Calu3 (cell line): Measurements from ENCODE around the gene APC2. TPM values are rescaled to one million over a fixed set of nuclear protein-coding genes. Genes with fewer than 3 reads are reported as not detected.

Experiments used
- BruUV-seq: library from RNA; stranded (reverse); fragments of 400-500 nt; replicated peaks from 2 replicates; lab custom pipeline; 2021; lab: Mats Ljungman, UMichigan
- CTCF ChIA-PET: fragments of 300-600 bp; sonication (Branson Sonifier 250); formaldehyde crosslinking; loops from one replicate; lab custom pipeline; 2022; ENCODE audit warnings: antibody characterized with exemption; lab: Charles Lee
- DNase-seq: peaks from one replicate; pipeline ENCODE4 v3.0.0; 2022
- H3K27ac Mint-ChIP-seq: one replicate; pipeline ENCODE4 v1.8.0; 2022; ENCODE audit warnings: mixed read lengths; ENCODE audit not compliant: unreplicated experiment
- H3K27me3 Mint-ChIP-seq: one replicate; pipeline ENCODE4 v1.8.0; 2022; ENCODE audit warnings: mixed read lengths; ENCODE audit not compliant: unreplicated experiment
- H3K36me3 Mint-ChIP-seq: one replicate; pipeline ENCODE4 v1.8.0; 2022; ENCODE audit warnings: mild to moderate bottlenecking, moderate library complexity, mixed read lengths; ENCODE audit not compliant: insufficient read depth, unreplicated experiment
- H3K4me1 Mint-ChIP-seq: one replicate; pipeline ENCODE4 v1.8.0; 2022; ENCODE audit warnings: mild to moderate bottlenecking, low read depth, mixed read lengths; ENCODE audit not compliant: unreplicated experiment
- H3K4me3 Mint-ChIP-seq: one replicate; pipeline ENCODE4 v1.8.0; 2022; ENCODE audit warnings: mild to moderate bottlenecking, low read depth, moderate library complexity, mixed read lengths; ENCODE audit not compliant: unreplicated experiment
- H3K9me3 Mint-ChIP-seq: one replicate; pipeline ENCODE4 v1.8.0; 2022; ENCODE audit warnings: low read depth, mixed read lengths; ENCODE audit not compliant: unreplicated experiment
- intact Hi-C: fragments of 100-400 bp; cut with micrococcal nuclease; formaldehyde crosslinking; loops from one replicate; pipeline ENCODE4 v1.10.0; 2022; ENCODE audit not compliant: unreplicated experiment
- total RNA-seq: library from RNA; stranded (reverse); gene quantifications from 2 replicates; pipeline ENCODE4 v1.2.3, GENCODE V29; 2022
- TF ChIP-seq, protein P1 (sequence below): fragments of 200-600 bp; IDR thresholded peaks from one replicate; pipeline ENCODE4 v1.8.0; 2022; ENCODE audit warnings: antibody characterized with exemption; ENCODE audit not compliant: unreplicated experiment

The APC2 gene
- total RNA-seq, 1 experiment from 2014 or later, result 0.12 TPM

DNA sequence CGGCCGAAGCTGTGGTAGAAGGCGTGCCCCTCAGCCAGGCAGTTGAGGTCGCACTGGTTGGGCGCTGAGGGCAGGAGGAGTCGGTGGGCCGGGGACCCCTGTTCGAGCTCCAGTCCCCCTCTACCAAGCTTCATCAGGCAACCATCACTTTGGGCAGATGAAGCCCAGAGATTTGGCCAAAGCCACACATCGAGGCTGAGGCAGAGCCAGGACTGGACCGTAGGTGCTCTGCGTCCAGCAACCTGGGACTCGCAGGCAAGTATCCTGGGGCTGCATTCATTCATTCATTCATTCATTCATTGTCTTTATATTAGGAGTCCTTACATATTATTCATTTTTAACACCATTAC lies 58.6 kb downstream of the APC2 start:
- H3K4me3 Mint-ChIP-seq, result no peak overlapping the region
- intact Hi-C loops, result no loop called here
- BruUV-seq, result no TSS peak
- TF ChIP-seq, protein P1, sequence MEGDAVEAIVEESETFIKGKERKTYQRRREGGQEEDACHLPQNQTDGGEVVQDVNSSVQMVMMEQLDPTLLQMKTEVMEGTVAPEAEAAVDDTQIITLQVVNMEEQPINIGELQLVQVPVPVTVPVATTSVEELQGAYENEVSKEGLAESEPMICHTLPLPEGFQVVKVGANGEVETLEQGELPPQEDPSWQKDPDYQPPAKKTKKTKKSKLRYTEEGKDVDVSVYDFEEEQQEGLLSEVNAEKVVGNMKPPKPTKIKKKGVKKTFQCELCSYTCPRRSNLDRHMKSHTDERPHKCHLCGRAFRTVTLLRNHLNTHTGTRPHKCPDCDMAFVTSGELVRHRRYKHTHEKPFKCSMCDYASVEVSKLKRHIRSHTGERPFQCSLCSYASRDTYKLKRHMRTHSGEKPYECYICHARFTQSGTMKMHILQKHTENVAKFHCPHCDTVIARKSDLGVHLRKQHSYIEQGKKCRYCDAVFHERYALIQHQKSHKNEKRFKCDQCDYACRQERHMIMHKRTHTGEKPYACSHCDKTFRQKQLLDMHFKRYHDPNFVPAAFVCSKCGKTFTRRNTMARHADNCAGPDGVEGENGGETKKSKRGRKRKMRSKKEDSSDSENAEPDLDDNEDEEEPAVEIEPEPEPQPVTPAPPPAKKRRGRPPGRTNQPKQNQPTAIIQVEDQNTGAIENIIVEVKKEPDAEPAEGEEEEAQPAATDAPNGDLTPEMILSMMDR, result no peak
- no peak overlapping the region for H3K27ac Mint-ChIP-seq
- H3K27me3 Mint-ChIP-seq, result peaks cover 7% of the 10 kb centered on the region
- no peak for DNase-seq
- CTCF ChIA-PET, result no interaction called here
- H3K4me1 Mint-ChIP-seq, result no peaks in the 10 kb centered on the region
- no peaks in the 10 kb centered on the region for H3K9me3 Mint-ChIP-seq
- H3K36me3 Mint-ChIP-seq, result peaks cover 17% of the 10 kb centered on the region

DNA sequence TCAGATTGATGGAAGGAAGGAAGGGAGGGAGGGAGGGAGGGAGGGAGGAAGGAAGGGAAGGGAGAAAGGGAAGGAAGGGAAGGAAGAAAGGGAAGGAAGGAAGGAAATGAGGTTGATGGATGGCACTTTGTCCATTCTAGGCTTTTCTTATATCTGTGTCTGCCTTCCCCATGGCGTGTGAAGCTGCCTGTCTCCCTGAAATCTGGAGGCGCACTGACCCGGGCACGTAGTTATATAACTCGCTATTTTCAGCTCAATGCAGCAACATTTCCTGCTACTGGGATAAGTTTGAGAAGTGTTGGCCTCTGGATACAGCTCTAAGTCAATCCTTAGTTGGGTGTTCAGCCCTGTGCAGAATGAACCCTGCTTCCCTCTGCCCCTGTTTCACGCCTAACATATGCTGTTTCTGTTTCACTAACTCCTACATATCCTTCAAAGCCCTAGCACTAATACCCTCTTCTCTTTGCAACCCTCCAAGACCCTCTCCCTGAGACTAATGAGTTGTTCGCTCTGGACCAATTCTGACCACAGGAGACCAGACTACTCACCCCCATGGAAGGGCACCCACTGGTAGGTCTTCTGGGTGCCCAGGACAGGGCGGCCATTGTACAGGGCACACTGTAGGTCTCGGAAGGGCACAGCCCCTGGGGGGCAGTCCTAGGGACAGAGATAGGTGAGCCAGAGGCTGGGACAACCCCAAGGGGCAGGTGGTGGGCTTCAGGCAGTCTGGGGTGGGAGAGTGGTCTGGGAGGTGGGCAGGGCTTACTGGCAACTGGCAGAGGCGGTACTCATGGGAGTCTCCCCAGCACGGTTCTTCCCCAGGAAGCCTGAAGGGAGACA lies 59.9 kb downstream of the APC2 start:
- Mint-ChIP-seq H3K4me1 (no peaks in the 10 kb centered on the region), H3K9me3 (no peaks in the 10 kb centered on the region), H3K36me3 (peaks cover 17% of the 10 kb centered on the region), H3K27ac (no peak overlapping the region), H3K4me3 (no peak overlapping the region), H3K27me3 (peaks cover 7% of the 10 kb centered on the region)
- TF ChIP-seq, protein P1, result no peak
- no peak for DNase-seq
- intact Hi-C loops, result no loop called here
- no TSS peak for BruUV-seq
- CTCF ChIA-PET, result interaction anchor here (0.6 kb wide), 1 partner anchor 22 kb away, joined by 3 read pairs; no protein-coding TSS in a partner anchor

DNA sequence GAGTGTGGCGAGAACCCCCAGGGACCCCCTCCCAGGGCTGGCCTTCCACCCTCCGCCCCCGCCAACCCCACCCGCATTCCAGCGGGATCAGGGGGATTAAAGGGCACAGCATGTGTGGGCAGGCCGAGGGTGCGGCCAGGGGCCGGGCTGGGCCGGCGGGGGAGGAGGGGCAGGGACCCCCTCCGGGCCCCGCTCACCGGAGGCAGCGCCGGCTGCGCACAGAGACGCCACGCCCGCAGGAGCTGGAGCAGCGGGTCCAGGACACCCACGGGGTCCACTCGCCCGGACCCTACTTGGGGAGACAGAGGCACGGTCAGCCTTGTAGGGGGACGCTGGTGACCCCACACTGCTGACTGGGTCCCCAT lies 60.5 kb downstream of the APC2 start:
- BruUV-seq, result no TSS peak
- intact Hi-C loops, result no loop called here
- H3K9me3 Mint-ChIP-seq, result no peaks in the 10 kb centered on the region
- TF ChIP-seq, protein P1, result no peak
- no peaks in the 10 kb centered on the region for H3K4me1 Mint-ChIP-seq
- H3K27me3 Mint-ChIP-seq, result peaks cover 7% of the 10 kb centered on the region
- CTCF ChIA-PET, result no interaction called here
- no peak for DNase-seq
- no peak overlapping the region for H3K27ac Mint-ChIP-seq
- peaks cover 14% of the 10 kb centered on the region for H3K36me3 Mint-ChIP-seq
- H3K4me3 Mint-ChIP-seq, result no peak overlapping the region

DNA sequence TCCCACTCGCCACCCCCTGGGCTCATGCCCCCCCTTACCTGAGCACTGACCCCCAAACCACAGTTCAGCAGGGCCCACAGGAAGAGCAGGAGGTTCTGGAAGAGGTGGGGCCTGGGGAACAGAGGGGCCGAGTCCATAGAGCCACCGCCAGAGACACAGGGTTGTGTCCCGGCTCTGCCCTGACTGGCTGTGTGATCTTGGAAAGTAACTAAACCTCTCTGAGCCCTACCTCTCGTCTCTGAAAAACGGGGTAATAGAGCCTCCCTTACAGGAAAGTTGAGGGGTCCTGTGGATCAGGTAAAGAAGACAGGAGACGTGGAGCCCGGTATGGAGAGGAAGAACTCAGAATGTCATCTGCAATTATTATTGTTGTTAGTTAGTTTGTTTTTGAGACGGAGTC lies 60.9 kb downstream of the APC2 start:
- CTCF ChIA-PET, result no interaction called here
- intact Hi-C loops, result no loop called here
- H3K27ac Mint-ChIP-seq, result no peak overlapping the region
- no peak for DNase-seq
- no TSS peak for BruUV-seq
- no peak overlapping the region for H3K4me3 Mint-ChIP-seq
- no peaks in the 10 kb centered on the region for H3K4me1 Mint-ChIP-seq
- peaks cover 14% of the 10 kb centered on the region for H3K36me3 Mint-ChIP-seq
- TF ChIP-seq, protein P1, result no peak
- H3K27me3 Mint-ChIP-seq, result peaks cover 7% of the 10 kb centered on the region
- no peaks in the 10 kb centered on the region for H3K9me3 Mint-ChIP-seq
